CD4-positive, alpha-beta T cell treated with Interleukin-4 for 1 hour (primary cell): ENCODE data around the gene PRR23B.
"Not testable (repeated sequence)": the region's sequence is repeated elsewhere in the genome, so short reads cannot be mapped to it uniquely, and the experiment has no call there.

ENCODE experiments used
- DNase-seq, 2 donors: peaks; one replicate each; pipeline ENCODE4 v3.0.0-alpha.2; 2020 to 2022

Gene PRR23B

GRCh38 chr3:139020868-139021234, at the start of gene PRR23B:
Gene PRR23B, minus strand, starts transcription at chr3:139020926. Its CDS starts 265 bp downstream, at chr3:139020661.
- no peak for DNase-seq

- no peak for DNase-seq
Measured at GRCh38 chr3:139062918-139063317, 42.2 kb upstream of the PRR23B start.

GRCh38 chr3:139052802-139053600, 32.3 kb upstream of the PRR23B start:
- DNase-seq: no peak

GRCh38 chr3:139044366-139045210, 23.9 kb upstream of the PRR23B start, which contains the start of gene PRR23C:
Gene PRR23C, minus strand, starts transcription at chr3:139044892. Its CDS starts 272 bp downstream, at chr3:139044620.
- no peak for DNase-seq

- DNase-seq: no peak
Measured at GRCh38 chr3:139043554-139044365, 23.0 kb upstream of the PRR23B start.

GRCh38 chr3:139037478-139037877, 16.8 kb upstream of the PRR23B start:
- no peak for DNase-seq

- no peak for DNase-seq
Measured at GRCh38 chr3:139032326-139033002, 11.7 kb upstream of the PRR23B start.

- not testable (repeated sequence) for DNase-seq
Measured at GRCh38 chr3:139030576-139030975, 9.8 kb upstream of the PRR23B start.

- no peak for DNase-seq
Measured at GRCh38 chr3:139024968-139025367, 4.2 kb upstream of the PRR23B start.

GRCh38 chr3:139020036-139020867, 474 bp downstream of the PRR23B start:
- DNase-seq: no peak

- no peak for DNase-seq
Measured at GRCh38 chr3:139016430-139017048, 4.2 kb downstream of the PRR23B start.

GRCh38 chr3:139006051-139006716, 14.5 kb downstream of the PRR23B start, which contains the start of gene PRR23A:
Gene PRR23A, minus strand, starts transcription at chr3:139006268. Its CDS starts 0 bp downstream, at chr3:139006268.
- no peak for DNase-seq

GRCh38 chr3:139005356-139005993, 15.3 kb downstream of the PRR23B start:
- no peak for DNase-seq

GRCh38 chr3:138995706-138996105, 25.0 kb downstream of the PRR23B start:
- no peak for DNase-seq

- no peak for DNase-seq
Measured at GRCh38 chr3:138987181-138987580, 33.5 kb downstream of the PRR23B start.

GRCh38 chr3:138985932-138986331, 34.8 kb downstream of the PRR23B start:
- DNase-seq: no peak

- no peak for DNase-seq
Measured at GRCh38 chr3:138984816-138985215, 35.9 kb downstream of the PRR23B start.

GRCh38 chr3:138976047-138976446, 44.7 kb downstream of the PRR23B start:
- no peak for DNase-seq

GRCh38 chr3:138975351-138975750, 45.4 kb downstream of the PRR23B start:
- DNase-seq: no peak

- no peak for DNase-seq
Measured at GRCh38 chr3:138974462-138974861, 46.3 kb downstream of the PRR23B start.
